H1 (cell line): Measurements from ENCODE around the gene ADCY9. TPM values are rescaled to one million over a fixed set of nuclear protein-coding genes. Genes with fewer than 3 reads are reported as not detected.

Source experiments
- CTCF ChIA-PET: fragments of 300-600 bp; sonication (Branson Sonifier 250); formaldehyde crosslinking; loops from one replicate; lab custom pipeline; 2021; ENCODE audit not compliant: partially characterized antibody; lab: Charles Lee
- POLR2A ChIA-PET: fragments of 300-600 bp; sonication (Branson Sonifier 250); formaldehyde crosslinking; loops from one replicate; lab custom pipeline; 2021; ENCODE audit warnings: inconsistent platforms; ENCODE audit not compliant: partially characterized antibody; lab: Charles Lee
- DNase-seq, 2 experiments: peaks; one replicate each; pipeline versions ENCODE4 v3.0.0 to v3.0.0-alpha.2; 2010 to 2022; ENCODE audit warnings: low spot score in 2 of 2, low read depth in 1 of 2, mixed read lengths in 1 of 2
- FAIRE-seq: peaks from 2 replicates; lab custom pipeline; 2011; peaks lifted over from hg19 to GRCh38; lab: Jason Lieb, UNC
- H2AFZ ChIP-seq: 2 replicates; pipeline ENCODE4 v1.8.1; 2012; ENCODE audit warnings: low read length, inconsistent platforms
- H2AK5ac ChIP-seq: 2 replicates; pipeline ENCODE4 v1.6.1; 2013; ENCODE audit warnings: low read depth, low read length
- H2BK120ac ChIP-seq: replicated peaks from 2 replicates; pipeline ENCODE3; 2013; ENCODE audit warnings: low read depth, low read length, inconsistent platforms
- H2BK12ac ChIP-seq: 2 replicates; pipeline ENCODE4 v1.6.1; 2013; ENCODE audit warnings: low read depth, low read length
- H2BK15ac ChIP-seq: 2 replicates; pipeline ENCODE4 v1.6.1; 2013; ENCODE audit warnings: low read length
- H2BK20ac ChIP-seq: 2 replicates; pipeline ENCODE4 v1.6.1; 2013; ENCODE audit warnings: low read length
- H2BK5ac ChIP-seq: 2 replicates; pipeline ENCODE4 v1.6.1; 2013; ENCODE audit warnings: low read depth, low read length
- H3K14ac ChIP-seq: 2 replicates; pipeline ENCODE4 v1.6.1; 2013; ENCODE audit warnings: inconsistent platforms; ENCODE audit not compliant: insufficient read length
- H3K18ac ChIP-seq: 2 replicates; pipeline ENCODE4 v1.6.1; 2013; ENCODE audit warnings: low read length; ENCODE audit errors: extremely low read depth
- H3K23ac ChIP-seq: 2 replicates; pipeline ENCODE4 v1.6.1; 2013; ENCODE audit warnings: inconsistent platforms; ENCODE audit not compliant: insufficient read length
- H3K23me2 ChIP-seq: 2 replicates; pipeline ENCODE4 v1.6.1; 2013; ENCODE audit warnings: low read depth, low read length
- H3K27ac ChIP-seq: 2 replicates; pipeline ENCODE4 v1.6.1; 2011; ENCODE audit warnings: low read depth, low read length, inconsistent platforms
- H3K27me3 ChIP-seq, 4 experiments: replicated peaks in 1 of 4; 1 replicate in 1 of 4; 2 replicates in 3 of 4; pipeline versions ENCODE4 v1.6.1 to v1.8.1; 2011 to 2013; ENCODE audit warnings: low read length in 3 of 4, mild to moderate bottlenecking in 3 of 4, inconsistent platforms in 2 of 4, mixed read lengths in 2 of 4, moderate library complexity in 1 of 4; ENCODE audit not compliant: control insufficient read depth in 3 of 4, insufficient read depth in 3 of 4; ENCODE audit errors: extremely low read depth in 1 of 4
- H3K36me3 ChIP-seq, 4 experiments: 2 replicates each; pipeline versions ENCODE4 v1.6.1 to v1.8.1; 2011 to 2013; ENCODE audit warnings: mild to moderate bottlenecking in 4 of 4, low read length in 3 of 4, moderate library complexity in 2 of 4, control low read depth in 1 of 4, inconsistent platforms in 1 of 4; ENCODE audit not compliant: insufficient read depth in 4 of 4, control insufficient read depth in 2 of 4
- H3K4ac ChIP-seq: replicated peaks from 2 replicates; pipeline ENCODE3; 2013; ENCODE audit warnings: low read length, low read depth, mixed read lengths, inconsistent platforms; ENCODE audit not compliant: insufficient read length
- H3K4me1 ChIP-seq, 4 experiments: replicated peaks in 1 of 4; 1 replicate in 1 of 4; 2 replicates in 3 of 4; pipeline versions ENCODE4 v1.6.1 to v1.8.1; 2011 to 2013; ENCODE audit warnings: low read length in 3 of 4, inconsistent platforms in 2 of 4, mixed read lengths in 1 of 4; ENCODE audit not compliant: insufficient read depth in 4 of 4, control insufficient read depth in 3 of 4
- H3K4me2 ChIP-seq, 2 experiments: 2 replicates each; pipeline versions ENCODE4 v1.6.1 to v1.8.1; 2011 to 2013; ENCODE audit warnings: low read depth in 2 of 2, low read length in 2 of 2, control low read depth in 1 of 2, inconsistent platforms in 1 of 2, mild to moderate bottlenecking in 1 of 2; ENCODE audit not compliant: insufficient read depth in 1 of 2
- H3K4me3 ChIP-seq, 4 experiments: fragments of 200-600, 300-600 bp in 1 of 4; sonication (generic), shearing (Covaris generic), sonication (Bioruptor Twin) in 1 of 4; 2 replicates each; pipeline versions ENCODE4 v1.5.1 to v1.8.1; 2011 to 2016; ENCODE audit warnings: low read length in 4 of 4, low read depth in 3 of 4, control low read depth in 2 of 4, inconsistent platforms in 2 of 4, mild to moderate bottlenecking in 2 of 4, mixed read lengths in 1 of 4, moderate library complexity in 1 of 4; ENCODE audit not compliant: insufficient read depth in 2 of 4; ENCODE audit errors: extremely low read depth in 1 of 4
- H3K56ac ChIP-seq: replicated peaks from 2 replicates; pipeline ENCODE3; 2013; ENCODE audit warnings: low read depth, mild to moderate bottlenecking, mixed read lengths, low read length, inconsistent platforms; ENCODE audit not compliant: insufficient read length
- H3K79me1 ChIP-seq: 2 replicates; pipeline ENCODE4 v1.6.1; 2013; ENCODE audit warnings: low read depth, low read length, control low read depth
- H3K79me2 ChIP-seq, 2 experiments: 2 replicates each; pipeline versions ENCODE4 v1.6.1 to v1.8.1; 2012 to 2013; ENCODE audit warnings: low read length in 2 of 2, mild to moderate bottlenecking in 2 of 2, inconsistent platforms in 1 of 2; ENCODE audit not compliant: insufficient read depth in 2 of 2, control insufficient read depth in 1 of 2
- H3K9ac ChIP-seq, 4 experiments: replicated peaks in 1 of 4; 1 replicate in 1 of 4; 2 replicates in 3 of 4; pipeline versions ENCODE4 v1.6.1 to v1.8.1; 2011 to 2013; ENCODE audit warnings: low read depth in 3 of 4, low read length in 3 of 4, control low read depth in 2 of 4, mild to moderate bottlenecking in 2 of 4, moderate library complexity in 2 of 4, inconsistent platforms in 1 of 4; ENCODE audit errors: extremely low read depth in 1 of 4
- H3K9me3 ChIP-seq, 2 experiments: 2 replicates each; pipeline versions ENCODE4 v1.6.1 to v1.8.1; 2012 to 2013; ENCODE audit warnings: mild to moderate bottlenecking in 2 of 2, moderate library complexity in 2 of 2, control low read depth in 1 of 2, inconsistent platforms in 1 of 2, low read depth in 1 of 2, low read length in 1 of 2, mixed read lengths in 1 of 2; ENCODE audit not compliant: insufficient read depth in 2 of 2
- H4K20me1 ChIP-seq, 2 experiments: replicated peaks in 1 of 2; 2 replicates each; pipeline versions ENCODE3 to v1.8.1; 2011 to 2013; ENCODE audit warnings: inconsistent platforms in 2 of 2, low read length in 2 of 2, mild to moderate bottlenecking in 1 of 2; ENCODE audit not compliant: insufficient read depth in 2 of 2, control insufficient read depth in 1 of 2
- H4K5ac ChIP-seq: 2 replicates; pipeline ENCODE4 v1.6.1; 2013; ENCODE audit warnings: low read length, low read depth, mixed read lengths, inconsistent platforms; ENCODE audit not compliant: insufficient read length
- H4K8ac ChIP-seq: 2 replicates; pipeline ENCODE4 v1.8.0; 2013; ENCODE audit warnings: mild to moderate bottlenecking, moderate library complexity, low read length, inconsistent platforms; ENCODE audit not compliant: insufficient read depth; ENCODE audit errors: extremely low read depth
- H4K91ac ChIP-seq: replicated peaks from 2 replicates; pipeline ENCODE3; 2013; ENCODE audit warnings: low read length, mixed read lengths, inconsistent platforms; ENCODE audit not compliant: insufficient read length
- BRCA1 ChIP-seq: IDR thresholded peaks from 2 replicates; pipeline ENCODE4 v1.6.1; 2012; ENCODE audit warnings: low read depth, low read length, improper control_type of control experiment
- CBX5 ChIP-seq: fragments of 300-800, 300-1000 bp; sonication (generic); IDR thresholded peaks from 2 replicates; pipeline ENCODE4 v1.7.1; 2016; ENCODE audit warnings: antibody characterized with exemption, low read length, low read depth
- CBX8 ChIP-seq: fragments of 300-800, 300-1000 bp; sonication (generic); IDR thresholded peaks from 2 replicates; pipeline ENCODE4 v1.7.1; 2016; ENCODE audit warnings: low read depth, low read length, borderline replicate concordance
- CHD2 ChIP-seq: IDR thresholded peaks from 2 replicates; pipeline ENCODE4 v1.6.1; 2012; ENCODE audit warnings: low read length, improper control_type of control experiment
- EP300 ChIP-seq, 2 experiments: IDR thresholded peaks; 1 replicate in 1 of 2; 2 replicates in 1 of 2; pipeline ENCODE4 v1.6.1; 2011 to 2012; ENCODE audit warnings: low read depth in 2 of 2, low read length in 2 of 2, mild to moderate bottlenecking in 2 of 2, borderline replicate concordance in 1 of 2, inconsistent platforms in 1 of 2, moderate library complexity in 1 of 2
- JUND ChIP-seq: IDR thresholded peaks from 2 replicates; pipeline ENCODE4 v1.6.1; 2011; ENCODE audit warnings: mild to moderate bottlenecking, improper control_type of control experiment, low read length
- MAFK ChIP-seq: IDR thresholded peaks from 2 replicates; pipeline ENCODE4 v1.6.1; 2012; ENCODE audit warnings: low read depth, mild to moderate bottlenecking, improper control_type of control experiment, low read length
- RFX5 ChIP-seq: IDR thresholded peaks from 2 replicates; pipeline ENCODE4 v1.6.1; 2011; ENCODE audit warnings: low read depth, low read length, improper control_type of control experiment, borderline replicate concordance
- RNF2 ChIP-seq: fragments of 200-900, 300-1000 bp; sonication (generic); IDR thresholded peaks from 2 replicates; pipeline ENCODE4 v1.7.1; 2016; ENCODE audit warnings: borderline replicate concordance, low read depth, mild to moderate bottlenecking, antibody characterized with exemption, low read length; ENCODE audit not compliant: poor library complexity, severe bottlenecking; ENCODE audit errors: missing control alignments
- SP4 ChIP-seq: IDR thresholded peaks from 2 replicates; pipeline ENCODE4 v1.6.1; 2012; ENCODE audit warnings: low read length, inconsistent platforms
- polyA plus RNA-seq, 7 experiments: library from polyadenylated mRNA; depleted of rRNA in 3 of 7; stranded (reverse) in 5 of 7; unstranded in 2 of 7; fragments of >200 nt in 5 of 7; fragments of 200-250 nt in 2 of 7; gene quantifications; 1 replicate in 5 of 7; 2 replicates in 1 of 7; 4 replicates in 1 of 7; pipeline versions ENCODE4 v1.2.1 to v1.2.3, GENCODE V29; 2011 to 2013; ENCODE audit warnings: missing spikeins in 2 of 7, mixed read lengths in 2 of 7
- total RNA-seq: library from RNA; stranded (reverse); fragmentation: NEBNext Ultra II Directional; extraction: Animal tissue kit (Norgen Biotek cat#: 25700); gene quantifications from 2 replicates; pipeline ENCODE4 v1.2.1, GENCODE V29; 2021

ADCY9 gene
- total and polyA plus RNA-seq, 2 of the 8 experiments (the other 6 are each of a cell fraction or from before 2014, with no cell fraction given), result 5.4 to 13.1 TPM

DNA sequence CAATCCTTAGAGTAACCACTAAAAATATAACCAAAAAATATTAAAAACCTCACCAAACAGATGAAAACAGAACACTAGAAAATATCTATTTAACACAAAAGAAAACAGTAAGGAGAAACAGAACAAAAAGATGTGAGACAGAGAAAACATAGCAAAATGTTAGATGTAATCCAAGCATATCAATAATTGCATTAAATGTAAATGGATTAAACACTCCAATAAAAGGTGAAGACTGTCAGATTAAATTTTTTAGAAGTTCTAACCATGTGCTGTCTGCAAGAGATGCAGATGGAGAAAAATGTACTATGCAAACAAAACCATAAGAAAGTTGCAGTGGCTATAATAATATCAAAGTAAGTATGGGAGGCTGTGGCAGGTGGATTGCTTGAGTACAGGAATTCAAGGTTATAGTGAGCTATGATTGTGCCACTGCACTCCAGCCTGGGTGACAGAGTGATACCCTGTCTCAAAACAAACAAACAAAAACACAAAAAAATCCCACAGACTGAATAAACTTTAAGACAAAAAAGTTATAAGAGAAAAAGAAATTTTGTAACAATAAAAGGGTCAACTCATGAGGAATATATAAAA is 53.9 kb downstream of the ADCY9 start:
- Histone ChIP-seq H3K36me3 (no peaks in the 10 kb centered on the region), H3K79me2 (no peaks in the 10 kb centered on the region), H3K27ac (no peak overlapping the region), H2BK12ac (no peak overlapping the region), H4K91ac (no peak overlapping the region), H4K8ac (no peak overlapping the region), H3K56ac (no peak overlapping the region), H3K27me3 (no peaks in the 10 kb centered on the region), H4K20me1 (no peaks in the 10 kb centered on the region), H3K4me3 (no peak overlapping the region), H3K4me2 (no peak overlapping the region), H3K79me1 (no peaks in the 10 kb centered on the region), H3K4ac (no peak overlapping the region), H2BK15ac (no peak overlapping the region), H2BK5ac (no peak overlapping the region), H3K4me1 (0 out of 7 replicates have a peak, but pooled peaks cover 0 to under 1% (median 0%) of the 10 kb centered on the region in 4 experiments), H3K14ac (no peak overlapping the region), H2BK20ac (no peak overlapping the region), H3K9me3 (no peaks in the 10 kb centered on the region), H4K5ac (no peak overlapping the region), H3K23me2 (no peaks in the 10 kb centered on the region), H3K9ac (no peak overlapping the region), H2BK120ac (no peak overlapping the region), H3K18ac (no peak overlapping the region), H3K23ac (no peak overlapping the region), H2AFZ (no peak overlapping the region), H2AK5ac (no peak overlapping the region)
- ChIA-PET POLR2A (no interaction called here), CTCF (interaction anchor here (0.6 kb wide), 1 partner anchor 115 kb away, joined by 4 read pairs; no protein-coding TSS in a partner anchor)
- no peak for DNase-seq
- no peak for FAIRE-seq
- TF ChIP-seq EP300 (IDR thresholded peaks at IDR 0.05; ENCODE audit: borderline replicate concordance in 1 of 2, low read depth in 2 of 2, low read length in 2 of 2), result no peak
- no peak for TF ChIP-seq CBX8
- TF ChIP-seq CBX5, result no peak
- no peak for TF ChIP-seq CHD2
- TF ChIP-seq JUND, result no peak
- TF ChIP-seq RNF2, result no peak
- no peak for TF ChIP-seq MAFK
- no peak for TF ChIP-seq BRCA1
- no peak for TF ChIP-seq SP4
- TF ChIP-seq RFX5, result no peak
